ENCODE results near the gene GJE1. TPM values are rescaled to one million over a fixed set of nuclear protein-coding genes. Genes with fewer than 3 reads are reported as not detected.

Gene GJE1
- total RNA-seq (2022; extraction: Qiagen RNA extraction; ENCODE audit: low read depth) = not detected in 5 replicates

GRCh38 chr6:142132625-142133024 lies at the start of gene GJE1:
Gene GJE1 (plus strand): TSS chr6:142132925. CDS start chr6:142133159, 234 bp downstream.

GRCh38 chr6:142146828-142147662 lies 14.3 kb downstream of the GJE1 start, which contains the start of the genes NMBR and VTA1:
Gene NMBR (minus strand): TSS chr6:142147122. CDS start chr6:142088658, 58,464 bp downstream.
Gene VTA1 (plus strand): TSS chr6:142147263. CDS start chr6:142147288, 25 bp downstream.

Other genes starting within 250 kb of the GJE1 start
- not detected in 5 replicates for gene NMBR, start 14.2 kb downstream of the GJE1 start, total RNA-seq (2022; extraction: Qiagen RNA extraction; ENCODE audit: low read depth)
- 39.7 to 49.6 TPM (median 46.1 TPM) in 5 replicates for gene VTA1, start 14.3 kb downstream of the GJE1 start, total RNA-seq (2022; extraction: Qiagen RNA extraction; ENCODE audit: low read depth)
- 40.6 to 62.5 TPM (median 56.6 TPM) in 5 replicates for gene ADGRG6, start 169.1 kb downstream of the GJE1 start, total RNA-seq (2022; extraction: Qiagen RNA extraction; ENCODE audit: low read depth)